NCI-H146 (cell line): ENCODE data around the gene PGM2L1.
A peak's percentile ranks its signal among the peaks of the same experiment; 100 is the strongest.
"Not testable (repeated sequence)": the region's sequence is repeated elsewhere in the genome, so short reads cannot be mapped to it uniquely, and the experiment has no call there.

Experiments
- DNase-seq: peaks from one replicate; lab custom pipeline; 2025; lab: John Stamatoyannopoulos, UW

The PGM2L1 gene

DNA sequence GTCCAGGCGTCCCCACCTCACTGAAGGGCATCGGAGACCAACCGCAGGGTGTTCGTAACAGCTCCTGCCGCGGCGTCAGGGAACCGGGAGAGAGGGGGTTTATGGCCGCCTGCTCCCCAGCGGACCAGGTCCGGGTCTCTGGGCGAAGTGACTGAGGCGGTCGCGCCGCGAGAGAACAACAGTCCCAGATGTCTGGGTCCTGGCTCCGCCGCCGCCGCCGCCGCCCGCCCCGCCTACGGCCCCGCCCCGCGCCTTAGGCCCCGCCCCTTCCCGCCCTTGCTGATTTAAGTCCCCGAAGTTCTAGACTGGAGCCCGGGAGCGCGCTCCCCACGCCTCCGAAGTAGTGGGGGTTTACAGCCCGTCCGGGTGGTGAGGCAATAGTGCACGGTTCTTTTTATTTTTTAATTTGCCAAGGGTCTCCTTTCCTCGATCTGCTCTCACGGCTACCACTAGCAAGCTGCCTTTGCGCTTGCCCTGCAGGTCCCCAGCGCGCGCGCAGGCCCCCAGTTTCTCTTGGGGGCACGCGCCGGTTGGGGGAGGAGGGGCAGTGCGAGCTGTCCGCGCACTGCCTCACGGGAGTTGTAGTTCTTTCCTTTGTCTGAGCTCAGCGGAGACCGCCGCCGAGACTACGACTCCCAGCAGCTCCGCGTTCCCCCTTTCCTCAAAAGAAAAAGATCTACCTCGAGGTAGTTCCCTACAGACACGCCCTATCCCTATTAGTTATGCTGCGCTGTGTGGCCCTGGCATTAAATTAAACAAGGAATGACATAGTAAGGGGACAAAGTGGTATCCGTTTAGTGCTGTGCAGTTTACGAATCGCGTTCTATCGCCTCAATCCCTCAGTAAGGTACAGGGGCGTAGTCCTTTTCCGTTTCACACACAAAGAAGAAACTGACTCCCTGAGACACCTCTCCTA, at the start of gene PGM2L1:
Gene PGM2L1 (minus strand): TSS at position 190 of the 916 bp plus-strand sequence. CDS start 272 bp downstream, outside the sequence.
- peak; percentile 97 for DNase-seq

DNA sequence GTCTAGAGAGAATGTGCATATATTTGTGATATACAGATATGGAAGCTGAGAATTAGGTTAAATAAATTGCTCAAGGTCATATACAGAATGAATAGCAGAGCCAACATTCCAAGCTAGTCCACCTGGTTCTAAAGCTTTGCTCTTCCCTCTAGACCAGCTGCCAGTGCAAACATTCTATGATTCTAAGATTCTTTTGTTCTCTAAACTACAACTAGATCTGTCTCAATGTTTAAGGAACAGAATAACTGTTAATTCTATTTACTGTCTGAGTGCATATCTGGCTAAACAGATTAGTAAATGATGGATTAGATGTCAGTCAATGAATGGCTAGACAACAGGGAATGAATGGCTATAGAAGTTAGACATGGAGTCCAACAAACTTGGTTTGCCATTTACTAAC, 49.5 kb upstream of the PGM2L1 start:
- DNase-seq: no peak

GRCh38 chr11:74446532-74446938, 48.3 kb upstream of the PGM2L1 start:
- DNase-seq: no peak

DNA sequence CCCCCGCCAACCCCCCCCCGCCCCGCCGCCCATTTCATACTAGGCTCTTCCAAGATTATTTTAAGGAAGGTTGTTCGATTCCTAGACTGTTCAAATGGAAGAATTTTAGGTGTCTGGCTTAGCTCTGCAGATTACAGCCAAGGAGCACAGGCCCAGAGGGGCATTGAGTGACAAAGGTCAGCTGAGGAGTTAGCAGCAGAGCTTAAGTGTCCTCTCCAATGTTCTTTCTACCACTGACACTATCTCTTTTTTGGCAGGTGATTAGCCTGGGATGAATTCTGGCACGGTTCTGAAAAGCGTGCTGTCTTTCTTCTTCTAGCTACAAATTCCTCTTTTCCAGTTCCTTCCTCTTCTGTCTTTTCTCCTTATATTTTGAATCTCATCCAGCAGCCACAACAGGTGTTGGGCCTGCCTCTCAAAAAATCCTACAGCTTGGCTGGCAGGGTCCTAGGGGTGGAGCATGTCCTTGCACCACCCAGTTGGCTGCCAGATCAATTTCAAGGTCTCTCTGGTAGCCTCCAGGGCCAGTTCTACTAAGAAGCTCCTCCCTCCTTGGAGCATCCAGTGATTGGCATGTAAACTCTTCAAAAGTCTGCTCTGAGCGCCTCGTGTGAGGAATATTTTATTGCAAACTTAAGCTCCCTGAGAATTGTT, 46.1 kb upstream of the PGM2L1 start:
- DNase-seq: peak; percentile 21

DNA sequence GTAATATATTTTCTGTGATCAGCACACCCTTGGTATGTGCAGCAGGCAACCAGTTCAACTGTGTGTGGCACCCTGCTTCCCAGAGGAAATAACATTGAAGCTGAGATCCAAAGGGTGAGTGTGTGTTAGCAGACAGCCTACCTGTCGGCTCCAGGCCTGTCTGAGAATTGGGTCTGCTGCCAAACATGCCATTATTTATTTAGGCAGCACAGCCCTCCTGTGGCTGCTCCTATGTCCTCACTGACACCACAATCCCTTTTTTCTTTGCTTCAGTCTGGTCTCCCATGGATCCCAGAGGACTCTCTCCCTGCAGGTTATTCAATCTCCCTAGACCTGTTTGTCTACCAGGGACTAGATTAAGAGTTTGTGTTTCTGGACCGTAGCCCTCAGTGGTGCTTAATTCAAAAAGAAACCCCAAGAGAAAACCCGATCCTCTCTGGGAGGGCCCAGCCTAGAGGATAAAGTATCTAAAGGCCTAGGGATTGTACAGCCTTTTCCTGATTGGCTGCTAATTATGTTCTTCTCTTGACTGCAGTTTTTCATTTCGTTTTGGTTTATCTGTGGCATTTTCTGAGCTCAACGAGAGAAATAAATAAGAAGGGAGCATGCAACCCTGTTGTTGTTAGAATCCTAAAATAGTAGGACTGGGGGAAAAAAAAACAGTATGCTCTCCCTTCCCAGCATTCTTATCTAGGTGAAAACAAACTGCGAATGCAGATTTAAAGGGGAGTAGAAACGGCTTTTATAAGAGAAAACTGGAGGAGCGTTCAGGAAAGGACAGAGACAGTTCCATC, 45.0 kb upstream of the PGM2L1 start:
- peak; percentile 83 for DNase-seq

DNA sequence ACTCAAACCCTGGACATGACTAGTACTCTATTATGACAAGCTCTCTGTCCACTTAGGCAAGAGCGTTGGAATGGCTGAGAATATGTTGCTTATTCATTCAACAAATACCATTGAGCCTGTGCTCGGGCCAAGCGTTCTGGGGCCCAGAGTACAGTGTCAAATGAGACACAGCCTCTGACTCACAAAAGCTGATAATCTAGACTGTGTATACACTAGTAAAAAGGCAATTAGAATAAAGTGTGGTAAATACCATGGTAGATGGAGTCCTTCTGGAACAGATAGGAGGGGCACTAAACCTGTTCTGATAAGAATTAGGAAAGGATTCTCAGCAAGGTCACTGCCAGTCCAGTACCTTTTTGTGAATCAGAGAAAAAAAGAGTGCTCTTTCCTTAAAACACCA, 44.4 kb upstream of the PGM2L1 start:
- DNase-seq: peak; percentile 20

DNA sequence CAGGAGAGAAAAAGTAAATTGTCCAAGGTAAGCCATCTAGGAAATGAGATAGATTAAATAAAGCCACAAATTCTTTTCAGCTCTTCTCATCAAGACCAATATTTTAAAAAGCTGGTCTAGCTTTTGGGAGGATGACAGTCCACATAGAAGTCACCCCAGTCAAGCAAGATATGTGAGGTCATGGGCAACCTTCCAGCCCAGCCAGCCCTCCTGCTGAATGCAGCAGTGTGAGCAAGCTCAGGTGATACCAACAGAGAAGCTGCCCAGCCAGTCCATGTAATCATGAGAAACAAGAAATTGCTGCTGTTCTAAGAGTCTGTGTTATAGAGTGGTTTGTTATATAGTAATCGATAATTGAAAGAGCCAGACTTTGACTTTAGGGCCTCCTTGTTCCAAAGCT, 40.4 kb upstream of the PGM2L1 start:
- DNase-seq: no peak

- no peak for DNase-seq
Observed at GRCh38 chr11:74437441-74438042, 39.3 kb upstream of the PGM2L1 start.

GRCh38 chr11:74434528-74434927, 36.3 kb upstream of the PGM2L1 start:
- no peak for DNase-seq

DNA sequence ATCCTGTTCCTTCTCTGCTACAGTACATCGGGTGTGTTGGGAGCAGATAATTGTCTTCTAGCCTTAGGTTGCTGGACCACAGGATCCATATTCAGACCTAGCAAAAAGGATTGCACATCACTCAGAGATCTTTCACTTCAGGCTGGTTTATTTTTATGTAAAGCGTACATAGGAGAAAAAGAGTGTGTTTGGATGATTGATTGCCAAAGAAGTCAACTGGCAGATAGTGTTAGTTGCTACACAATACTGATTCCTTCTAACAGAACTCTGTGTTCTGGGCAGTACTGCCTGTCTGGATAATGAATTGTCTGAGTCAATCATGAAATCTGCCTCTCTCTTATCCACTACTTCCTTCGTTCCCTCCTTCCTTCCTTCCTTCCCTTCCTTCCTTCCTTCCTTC, 31.0 kb upstream of the PGM2L1 start:
- DNase-seq: no peak

DNA sequence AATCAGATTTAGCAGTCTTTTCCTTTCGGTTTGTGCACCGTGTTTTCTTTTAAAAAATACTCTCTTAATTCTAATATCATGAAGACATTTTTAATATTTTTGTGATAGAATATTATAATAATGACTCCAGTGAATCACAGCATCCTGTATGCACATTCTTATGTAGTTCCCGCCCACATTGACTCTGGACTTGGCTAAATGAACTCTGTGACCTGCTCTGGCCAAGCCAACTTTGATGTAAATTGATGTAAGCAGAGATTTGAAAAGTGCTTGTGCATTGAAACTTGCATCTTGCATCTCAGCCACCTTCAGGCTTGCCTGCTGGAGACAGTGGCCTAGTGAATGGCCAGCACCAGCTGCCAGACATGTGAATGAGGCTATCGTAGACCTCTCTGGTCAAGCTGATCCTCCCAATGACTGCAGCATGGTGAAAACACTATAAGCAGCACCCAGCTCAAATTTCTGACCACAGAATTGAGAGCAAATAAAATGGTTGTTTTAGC, 29.2 kb upstream of the PGM2L1 start:
- DNase-seq: no peak

- DNase-seq: no peak
Observed at GRCh38 chr11:74425100-74425499, 26.9 kb upstream of the PGM2L1 start.

GRCh38 chr11:74418509-74418895, 20.3 kb upstream of the PGM2L1 start:
- DNase-seq: peak; percentile 70

GRCh38 chr11:74417860-74418508, 19.8 kb upstream of the PGM2L1 start:
- DNase-seq: peak; percentile 7

DNA sequence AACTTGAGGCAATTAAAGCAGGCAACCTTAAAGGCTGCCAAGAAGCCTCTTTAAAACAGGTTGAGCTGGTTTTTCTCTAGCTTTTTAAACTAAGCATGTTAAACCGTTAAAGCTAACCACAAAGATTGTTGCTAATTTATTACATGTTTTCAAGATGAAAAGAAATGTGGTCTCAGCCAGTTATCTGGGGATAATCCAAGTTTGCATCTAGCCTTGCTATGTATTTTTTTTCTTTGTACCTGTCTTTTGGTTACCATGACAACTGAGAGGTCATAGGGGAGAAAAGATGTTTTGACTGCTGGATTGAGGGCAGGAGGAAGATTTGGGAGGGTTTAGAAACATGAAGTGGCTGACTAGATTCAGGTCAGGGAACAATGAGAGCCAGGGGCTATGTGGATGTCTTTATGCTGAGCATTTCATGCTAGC, 19.2 kb upstream of the PGM2L1 start:
- peak; percentile 13 for DNase-seq

DNA sequence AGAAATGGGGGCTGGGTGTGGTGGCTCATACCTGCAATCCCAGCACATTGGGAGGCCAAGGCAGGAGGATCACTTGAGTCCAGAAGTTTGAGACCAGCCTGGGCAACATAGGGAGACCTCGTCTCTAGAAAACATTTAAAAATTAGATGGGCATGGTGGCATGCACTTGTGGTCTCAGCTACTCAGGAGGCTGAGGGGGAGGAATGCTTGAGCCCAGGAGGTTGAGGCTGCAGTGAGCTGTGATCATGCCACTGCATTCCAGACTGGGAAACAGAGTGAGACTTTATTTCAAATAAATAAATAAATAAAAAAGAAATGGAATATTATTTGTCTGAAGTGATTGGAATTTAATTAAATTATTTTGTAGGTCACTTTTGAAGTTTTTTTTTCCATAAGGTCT, 18.7 kb upstream of the PGM2L1 start:
- DNase-seq: not testable (repeated sequence)

DNA sequence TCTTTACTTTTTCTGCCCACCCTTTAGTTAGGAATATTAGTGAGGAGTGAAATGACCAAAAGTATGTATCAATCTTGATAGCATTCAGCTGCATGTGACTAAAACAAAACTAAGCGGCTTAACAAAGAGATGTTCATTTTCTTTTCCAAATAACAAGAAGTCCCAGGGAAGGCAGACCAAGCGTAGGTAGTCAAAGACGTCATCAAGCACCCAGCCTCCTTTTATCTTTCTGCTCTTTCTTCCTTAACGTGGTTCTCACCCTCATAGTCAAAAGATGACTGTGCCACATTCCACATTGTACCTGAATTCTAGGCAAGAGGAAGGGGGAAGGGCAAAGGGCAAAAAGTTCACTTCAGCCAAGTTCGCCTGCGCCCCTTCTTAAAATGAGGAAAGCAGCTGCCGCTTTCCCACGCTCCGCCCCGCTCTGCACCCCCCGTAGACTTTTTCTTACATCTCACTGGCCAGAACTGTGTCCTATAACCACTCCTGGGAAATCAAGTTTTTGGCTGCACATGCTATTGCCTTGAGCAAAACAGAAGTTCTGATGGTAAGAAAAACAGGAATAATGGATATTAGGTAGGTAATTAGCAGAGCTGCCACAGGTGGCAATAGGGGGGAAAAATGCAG, 14.6 kb upstream of the PGM2L1 start:
- DNase-seq: no peak

- DNase-seq: no peak
Observed at GRCh38 chr11:74412321-74412720, 14.1 kb upstream of the PGM2L1 start.

DNA sequence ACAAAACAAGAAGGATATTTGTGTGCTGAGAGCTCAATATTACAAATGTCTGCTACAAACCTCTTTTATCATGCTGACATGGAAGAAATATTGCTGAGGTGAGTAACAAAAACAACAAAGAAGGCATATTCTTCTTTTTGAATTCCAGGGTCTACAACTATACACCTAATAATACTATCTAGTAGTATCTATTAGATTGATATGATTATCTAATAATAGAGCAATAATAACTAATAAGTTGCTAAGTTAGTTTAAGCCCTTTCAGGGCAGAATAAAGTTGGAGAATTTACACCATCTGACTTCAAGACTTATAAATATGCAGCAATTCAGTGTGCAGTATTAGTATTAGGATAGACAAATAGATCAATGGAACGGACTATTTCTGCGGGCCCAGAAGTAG, 11.4 kb upstream of the PGM2L1 start:
- DNase-seq: no peak

GRCh38 chr11:74403607-74404321, 5.5 kb upstream of the PGM2L1 start:
- DNase-seq: no peak
